ENCODE data around the gene EHD4. TPM values are rescaled to one million over a fixed set of nuclear protein-coding genes. Genes with fewer than 3 reads are reported as not detected.

EHD4 gene
- total and polyA plus RNA-seq, 9 donors = 23.1 to 38.8 (median 30.2) TPM

GRCh38 chr15:41981371-41982132 lies 9.2 kb upstream of the EHD4 start:
- 40% methylated on average over 4 of the region's 10 CpGs for WGBS (ENCODE audit: insufficient coverage)
- DNase-seq = peak; percentile 30
- no peak overlapping the region for H3K4me3 ChIP-seq (ENCODE audit: low read length)
- H3K9me3 ChIP-seq (replicated peaks; ENCODE audit: control insufficient read depth, low read depth, low read length) = no peaks in the 10 kb centered on the region
- H3K36me3 ChIP-seq (ENCODE audit: control insufficient read depth, insufficient read depth, low read length) = no peaks in the 10 kb centered on the region
- peaks cover 2% of the 10 kb centered on the region for H3K27me3 ChIP-seq (ENCODE audit: control insufficient read depth, insufficient read depth, low read length)
- H3K27ac ChIP-seq (ENCODE audit: low read length) = no peak overlapping the region
- peaks cover 3% of the 10 kb centered on the region for H3K4me1 ChIP-seq (ENCODE audit: control insufficient read depth, insufficient read depth, low read length)

- H3K27me3 ChIP-seq (ENCODE audit: control insufficient read depth, insufficient read depth, low read length) = peaks cover 2% of the 10 kb centered on the region
- no peaks in the 10 kb centered on the region for H3K36me3 ChIP-seq (ENCODE audit: control insufficient read depth, insufficient read depth, low read length)
- H3K27ac ChIP-seq (ENCODE audit: low read length) = no peak overlapping the region
- H3K9me3 ChIP-seq (replicated peaks; ENCODE audit: control insufficient read depth, low read depth, low read length) = no peaks in the 10 kb centered on the region
- peaks cover 3% of the 10 kb centered on the region for H3K4me1 ChIP-seq (ENCODE audit: control insufficient read depth, insufficient read depth, low read length)
- H3K4me3 ChIP-seq (ENCODE audit: low read length) = no peak overlapping the region
- WGBS (ENCODE audit: insufficient coverage) = 81% methylated on average over 2 of the region's 7 CpGs
- DNase-seq = no peak
Measured at GRCh38 chr15:41980654-41981323, 8.4 kb upstream of the EHD4 start.

- 75% methylated on average over 3 of the region's 5 CpGs for WGBS (ENCODE audit: insufficient coverage)
- H3K27me3 ChIP-seq (ENCODE audit: control insufficient read depth, insufficient read depth, low read length) = peaks cover 4% of the 10 kb centered on the region
- H3K9me3 ChIP-seq (replicated peaks; ENCODE audit: control insufficient read depth, low read depth, low read length) = no peaks in the 10 kb centered on the region
- H3K4me1 ChIP-seq (ENCODE audit: control insufficient read depth, insufficient read depth, low read length) = peaks cover 3% of the 10 kb centered on the region
- H3K4me3 ChIP-seq (ENCODE audit: low read length) = no peak overlapping the region
- DNase-seq = no peak
- H3K27ac ChIP-seq (ENCODE audit: low read length) = no peak overlapping the region
- no peaks in the 10 kb centered on the region for H3K36me3 ChIP-seq (ENCODE audit: control insufficient read depth, insufficient read depth, low read length)
Measured at GRCh38 chr15:41979493-41980266, 7.3 kb upstream of the EHD4 start.

- peaks cover 4% of the 10 kb centered on the region for H3K27me3 ChIP-seq (ENCODE audit: control insufficient read depth, insufficient read depth, low read length)
- peaks cover 3% of the 10 kb centered on the region for H3K4me1 ChIP-seq (ENCODE audit: control insufficient read depth, insufficient read depth, low read length)
- no peaks in the 10 kb centered on the region for H3K36me3 ChIP-seq (ENCODE audit: control insufficient read depth, insufficient read depth, low read length)
- no peaks in the 10 kb centered on the region for H3K9me3 ChIP-seq (replicated peaks; ENCODE audit: control insufficient read depth, low read depth, low read length)
- DNase-seq = no peak
- no peak overlapping the region for H3K27ac ChIP-seq (ENCODE audit: low read length)
- no peak overlapping the region for H3K4me3 ChIP-seq (ENCODE audit: low read length)
- WGBS (ENCODE audit: insufficient coverage) = 80% methylated on average over 1 of the region's 4 CpGs
Measured at GRCh38 chr15:41978534-41978933, 6.2 kb upstream of the EHD4 start.

GRCh38 chr15:41977757-41978383 lies 5.5 kb upstream of the EHD4 start:
- no peaks in the 10 kb centered on the region for H3K9me3 ChIP-seq (replicated peaks; ENCODE audit: control insufficient read depth, low read depth, low read length)
- 100% methylated on average over 2 of the region's 6 CpGs for WGBS (ENCODE audit: insufficient coverage)
- no peak overlapping the region for H3K27ac ChIP-seq (ENCODE audit: low read length)
- peaks cover 4% of the 10 kb centered on the region for H3K4me1 ChIP-seq (ENCODE audit: control insufficient read depth, insufficient read depth, low read length)
- H3K4me3 ChIP-seq (ENCODE audit: low read length) = no peak overlapping the region
- no peak for DNase-seq
- H3K36me3 ChIP-seq (ENCODE audit: control insufficient read depth, insufficient read depth, low read length) = no peaks in the 10 kb centered on the region
- H3K27me3 ChIP-seq (ENCODE audit: control insufficient read depth, insufficient read depth, low read length) = peaks cover 4% of the 10 kb centered on the region

- H3K27me3 ChIP-seq (ENCODE audit: control insufficient read depth, insufficient read depth, low read length) = peaks cover 6% of the 10 kb centered on the region
- H3K36me3 ChIP-seq (ENCODE audit: control insufficient read depth, insufficient read depth, low read length) = no peaks in the 10 kb centered on the region
- H3K4me1 ChIP-seq (ENCODE audit: control insufficient read depth, insufficient read depth, low read length) = peaks cover 4% of the 10 kb centered on the region
- no peaks in the 10 kb centered on the region for H3K9me3 ChIP-seq (replicated peaks; ENCODE audit: control insufficient read depth, low read depth, low read length)
- no peak for DNase-seq
- WGBS (ENCODE audit: insufficient coverage) = no CpG with 5 or more reads among the region's 2 CpGs
- H3K27ac ChIP-seq (ENCODE audit: low read length) = no peak overlapping the region
- H3K4me3 ChIP-seq (ENCODE audit: low read length) = no peak overlapping the region
Measured at GRCh38 chr15:41975669-41976068, 3.3 kb upstream of the EHD4 start.

- H3K27me3 ChIP-seq (ENCODE audit: control insufficient read depth, insufficient read depth, low read length) = peaks cover 6% of the 10 kb centered on the region
- WGBS (ENCODE audit: insufficient coverage) = no CpG with 5 or more reads among the region's 1 CpG
- no peaks in the 10 kb centered on the region for H3K36me3 ChIP-seq (ENCODE audit: control insufficient read depth, insufficient read depth, low read length)
- no peak for DNase-seq
- H3K27ac ChIP-seq (ENCODE audit: low read length) = no peak overlapping the region
- H3K9me3 ChIP-seq (replicated peaks; ENCODE audit: control insufficient read depth, low read depth, low read length) = no peaks in the 10 kb centered on the region
- no peak overlapping the region for H3K4me3 ChIP-seq (ENCODE audit: low read length)
- peaks cover 14% of the 10 kb centered on the region for H3K4me1 ChIP-seq (ENCODE audit: control insufficient read depth, insufficient read depth, low read length)
Measured at GRCh38 chr15:41974041-41974440, 1.7 kb upstream of the EHD4 start.

- DNase-seq = no peak
- Histone ChIP-seq H3K27me3 (ENCODE audit: control insufficient read depth, insufficient read depth, low read length) (peaks cover 6% of the 10 kb centered on the region), H3K4me3 (ENCODE audit: low read length) (peak overlapping the region; percentile 79), H3K27ac (ENCODE audit: low read length) (peak overlapping the region; percentile 92), H3K9me3 (replicated peaks; ENCODE audit: control insufficient read depth, low read depth, low read length) (no peaks in the 10 kb centered on the region), H3K4me1 (ENCODE audit: control insufficient read depth, insufficient read depth, low read length) (peaks cover 22% of the 10 kb centered on the region), H3K36me3 (ENCODE audit: control insufficient read depth, insufficient read depth, low read length) (no peaks in the 10 kb centered on the region)
- under 1% methylated on average over 45 of the region's 46 CpGs for WGBS (ENCODE audit: insufficient coverage)
Measured at GRCh38 chr15:41971895-41972252, 483 bp downstream of the EHD4 start.

- H3K4me3 ChIP-seq (ENCODE audit: low read length) = peak overlapping the region; percentile 79
- peak; percentile 76 for DNase-seq
- no peaks in the 10 kb centered on the region for H3K9me3 ChIP-seq (replicated peaks; ENCODE audit: control insufficient read depth, low read depth, low read length)
- WGBS (ENCODE audit: insufficient coverage) = 0% methylated on average over 1 of the region's 16 CpGs
- peaks cover 28% of the 10 kb centered on the region for H3K4me1 ChIP-seq (ENCODE audit: control insufficient read depth, insufficient read depth, low read length)
- H3K27me3 ChIP-seq (ENCODE audit: control insufficient read depth, insufficient read depth, low read length) = peaks cover 4% of the 10 kb centered on the region
- no peaks in the 10 kb centered on the region for H3K36me3 ChIP-seq (ENCODE audit: control insufficient read depth, insufficient read depth, low read length)
- peak overlapping the region; percentile 92 for H3K27ac ChIP-seq (ENCODE audit: low read length)
Measured at GRCh38 chr15:41971089-41971894, 1.1 kb downstream of the EHD4 start.
